Measurements from ENCODE around the gene TCP11L2. TPM values are rescaled to one million over a fixed set of nuclear protein-coding genes. Genes with fewer than 3 reads are reported as not detected.

The TCP11L2 gene
- total and polyA plus RNA-seq, 2 of the 8 experiments (the other 6 are each of a cell fraction or from before 2014, with no cell fraction given), result 2.1 to 7.1 TPM

GRCh38 chr12:106332536-106332935 lies 30.0 kb downstream of the TCP11L2 start (continued):
- TF ChIP-seq EP300 (IDR thresholded peaks at IDR 0.05; ENCODE audit: borderline replicate concordance in 1 of 2, low read depth in 2 of 2, low read length in 2 of 2), result no peak
- TF ChIP-seq, protein P1, sequence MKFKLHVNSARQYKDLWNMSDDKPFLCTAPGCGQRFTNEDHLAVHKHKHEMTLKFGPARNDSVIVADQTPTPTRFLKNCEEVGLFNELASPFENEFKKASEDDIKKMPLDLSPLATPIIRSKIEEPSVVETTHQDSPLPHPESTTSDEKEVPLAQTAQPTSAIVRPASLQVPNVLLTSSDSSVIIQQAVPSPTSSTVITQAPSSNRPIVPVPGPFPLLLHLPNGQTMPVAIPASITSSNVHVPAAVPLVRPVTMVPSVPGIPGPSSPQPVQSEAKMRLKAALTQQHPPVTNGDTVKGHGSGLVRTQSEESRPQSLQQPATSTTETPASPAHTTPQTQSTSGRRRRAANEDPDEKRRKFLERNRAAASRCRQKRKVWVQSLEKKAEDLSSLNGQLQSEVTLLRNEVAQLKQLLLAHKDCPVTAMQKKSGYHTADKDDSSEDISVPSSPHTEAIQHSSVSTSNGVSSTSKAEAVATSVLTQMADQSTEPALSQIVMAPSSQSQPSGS (IDR thresholded peaks at IDR 0.05; ENCODE audit: low read length), result no peak
